SKM-1 (cell line): ENCODE data around the gene TRIM8.
"Not testable (repeated sequence)": the region's sequence is repeated elsewhere in the genome, so short reads cannot be mapped to it uniquely, and the experiment has no call there.

Source experiments
- DNase-seq: peaks from one replicate; lab custom pipeline; 2025; ENCODE audit not compliant: unreplicated experiment; lab: John Stamatoyannopoulos, UW

TRIM8 gene

GRCh38 chr10:102695401-102695800 lies 51.1 kb downstream of the TRIM8 start:
- not testable (repeated sequence) for DNase-seq

- DNase-seq = no peak
Measured at GRCh38 chr10:102696736-102697135, 52.5 kb downstream of the TRIM8 start.

GRCh38 chr10:102698894-102699293 lies 54.6 kb downstream of the TRIM8 start:
- no peak for DNase-seq

- DNase-seq = no peak
Measured at GRCh38 chr10:102701272-102701671, 57.0 kb downstream of the TRIM8 start.

GRCh38 chr10:102701796-102702195 lies 57.5 kb downstream of the TRIM8 start:
- no peak for DNase-seq

- DNase-seq = no peak
Measured at GRCh38 chr10:102702742-102703141, 58.5 kb downstream of the TRIM8 start.

- DNase-seq = no peak
Measured at GRCh38 chr10:102704915-102705314, 60.6 kb downstream of the TRIM8 start.

- DNase-seq = no peak
Measured at GRCh38 chr10:102705531-102705930, 61.3 kb downstream of the TRIM8 start.
